Erythroblast (primary cell): ENCODE data around the gene GJC1.

Source experiments
- GATA1 ChIP-seq: IDR thresholded peaks from 2 replicates; pipeline ENCODE4 v1.6.1; 2011; ENCODE audit warnings: low read depth, mild to moderate bottlenecking, control low read depth, low read length, moderate library complexity
- POLR2A ChIP-seq: IDR thresholded peaks from 2 replicates; pipeline ENCODE4 v1.6.1; 2011; ENCODE audit warnings: mild to moderate bottlenecking, low read length

- TF ChIP-seq POLR2A (no peak), GATA1 (no peak)
Measured at GRCh38 chr17:44878627-44879221, 48.6 kb upstream of the GJC1 start.
